Loucy (cell line): ENCODE data around the gene FHDC1.

Experiments used
- H2AFZ ChIP-seq: fragments of 200-600 bp; sonication (generic); 2 replicates; pipeline ENCODE4 v1.6.0; 2016; ENCODE audit warnings: antibody characterized with exemption, mild to moderate bottlenecking, low read length, moderate library complexity
- H3F3A ChIP-seq: fragments of 200-600 bp; 2 replicates; pipeline ENCODE4 v1.6.0; 2016; ENCODE audit warnings: antibody characterized with exemption, low read depth, mild to moderate bottlenecking
- H3K27me3 ChIP-seq: fragments of 200-600 bp; sonication (generic); 2 replicates; pipeline ENCODE4 v1.6.1; 2014; ENCODE audit warnings: low read length, mild to moderate bottlenecking; ENCODE audit not compliant: insufficient read depth, poor library complexity, severe bottlenecking
- H3K36me3 ChIP-seq: fragments of 200-600 bp; sonication (generic); 2 replicates; pipeline ENCODE4 v1.6.1; 2016; ENCODE audit warnings: low read length; ENCODE audit not compliant: insufficient read depth
- H3K4me1 ChIP-seq: fragments of 200-600 bp; sonication (generic); 2 replicates; pipeline ENCODE4 v1.5.1; 2014; ENCODE audit warnings: low read length, mild to moderate bottlenecking; ENCODE audit not compliant: insufficient read depth, poor library complexity, severe bottlenecking
- H3K4me2 ChIP-seq: fragments of 200-600 bp; sonication (generic); 2 replicates; pipeline ENCODE4 v1.6.0; 2014; ENCODE audit warnings: antibody characterized with exemption, low read length, low read depth, mild to moderate bottlenecking; ENCODE audit not compliant: poor library complexity, severe bottlenecking
- H3K4me3 ChIP-seq: fragments of 200-600 bp; sonication (generic); 2 replicates; pipeline ENCODE4 v1.5.1; 2014; ENCODE audit warnings: low read length, mild to moderate bottlenecking, mixed read lengths; ENCODE audit not compliant: poor library complexity, severe bottlenecking
- H3K79me2 ChIP-seq: fragments of 200-600 bp; sonication (generic); 2 replicates; pipeline ENCODE4 v1.6.1; 2014; ENCODE audit warnings: low read length; ENCODE audit not compliant: insufficient read depth
- H3K9ac ChIP-seq: fragments of 200-600 bp; sonication (generic); 2 replicates; pipeline ENCODE4 v1.6.0; 2014; ENCODE audit warnings: mild to moderate bottlenecking, low read depth, low read length, moderate library complexity; ENCODE audit not compliant: poor library complexity, severe bottlenecking
- H3K9me2 ChIP-seq: fragments of 200-600 bp; sonication (generic); replicated peaks from 2 replicates; pipeline ENCODE4 v1.6.1; 2016; ENCODE audit warnings: low read depth, low read length, mixed read lengths
- H3K9me3 ChIP-seq: fragments of 200-600 bp; sonication (generic); 2 replicates; pipeline ENCODE4 v1.6.1; 2014; ENCODE audit warnings: mild to moderate bottlenecking, antibody characterized with exemption, low read length, low read depth; ENCODE audit not compliant: insufficient read depth
- H4K20me1 ChIP-seq: fragments of 200-600 bp; sonication (generic); 2 replicates; pipeline ENCODE4 v1.6.0; 2014; ENCODE audit warnings: antibody characterized with exemption, low read length, mild to moderate bottlenecking; ENCODE audit not compliant: insufficient read depth, poor library complexity, severe bottlenecking
- CTCF ChIP-seq: fragments of 200-600 bp; sonication (generic); conservative IDR thresholded peaks from 2 replicates; pipeline ENCODE4 v1.5.1; 2014; ENCODE audit warnings: mild to moderate bottlenecking, antibody characterized with exemption, low read length
- EZH2phosphoT487 ChIP-seq: fragments of 200-600 bp; IDR thresholded peaks from 2 replicates; pipeline ENCODE4 v1.6.1; 2018; ENCODE audit warnings: antibody characterized with exemption, mild to moderate bottlenecking, moderate library complexity, borderline replicate concordance

FHDC1 gene

GRCh38 chr4:153026591-153027346 lies 90.6 kb downstream of the FHDC1 start:
- no peak overlapping the region for H2AFZ ChIP-seq
- no peak overlapping the region for H3K9ac ChIP-seq
- no peaks in the 10 kb centered on the region for H3K9me2 ChIP-seq
- no peaks in the 10 kb centered on the region for H4K20me1 ChIP-seq
- no peaks in the 10 kb centered on the region for H3F3A ChIP-seq
- H3K36me3 ChIP-seq: no peaks in the 10 kb centered on the region
- no peak overlapping the region for H3K4me2 ChIP-seq
- H3K4me1 ChIP-seq: peaks cover 4% of the 10 kb centered on the region
- no peak overlapping the region for H3K4me3 ChIP-seq
- H3K9me3 ChIP-seq: peaks cover 3% of the 10 kb centered on the region; the same call in 1 of the 2 replicates
- H3K79me2 ChIP-seq: no peaks in the 10 kb centered on the region
- H3K27me3 ChIP-seq: no peaks in the 10 kb centered on the region
- TF ChIP-seq CTCF: no peak
- TF ChIP-seq EZH2phosphoT487: no peak

GRCh38 chr4:153027866-153028265 lies 91.7 kb downstream of the FHDC1 start:
- Histone ChIP-seq H3K9me2 (no peaks in the 10 kb centered on the region), H3K79me2 (no peaks in the 10 kb centered on the region), H2AFZ (no peak overlapping the region), H3K4me2 (no peak overlapping the region), H3K9me3 (peaks cover 3% of the 10 kb centered on the region; the same call in 1 of the 2 replicates), H3K27me3 (no peaks in the 10 kb centered on the region), H3F3A (no peaks in the 10 kb centered on the region), H3K36me3 (no peaks in the 10 kb centered on the region), H3K4me3 (no peak overlapping the region), H3K4me1 (peaks cover 4% of the 10 kb centered on the region), H4K20me1 (no peaks in the 10 kb centered on the region), H3K9ac (no peak overlapping the region)
- TF ChIP-seq EZH2phosphoT487 (no peak), CTCF (no peak)

- no peak overlapping the region for H3K4me3 ChIP-seq
- no peak overlapping the region for H3K4me2 ChIP-seq
- H3K4me1 ChIP-seq: peaks cover 4% of the 10 kb centered on the region
- H3K9ac ChIP-seq: no peak overlapping the region
- no peak overlapping the region for H2AFZ ChIP-seq
- TF ChIP-seq CTCF: no peak
- TF ChIP-seq EZH2phosphoT487: no peak
- no peaks in the 10 kb centered on the region for H3K9me2 ChIP-seq
- H3K36me3 ChIP-seq: no peaks in the 10 kb centered on the region
- H3F3A ChIP-seq: no peaks in the 10 kb centered on the region
- no peaks in the 10 kb centered on the region for H3K79me2 ChIP-seq
- no peaks in the 10 kb centered on the region for H4K20me1 ChIP-seq
- H3K9me3 ChIP-seq: peaks cover 3% of the 10 kb centered on the region; the same call in 1 of the 2 replicates
- H3K27me3 ChIP-seq: no peaks in the 10 kb centered on the region
Observed at GRCh38 chr4:153028535-153028934, 92.4 kb downstream of the FHDC1 start.
